HCT116 (cell line): ENCODE results near the gene CTXN3. TPM values are rescaled to one million over a fixed set of nuclear protein-coding genes. Genes with fewer than 3 reads are reported as not detected.

ENCODE experiments used
- ATAC-seq: fragments of 200-7000 bp; cut with Tn5 transposase; 2 replicates; pipeline ENCODE4 v1.9.1; 2020; ENCODE audit warnings: mild to moderate bottlenecking, moderate library complexity
- BruUV-seq: library from RNA; stranded (reverse); fragments of 400-500 nt; replicated peaks from 2 replicates; lab custom pipeline; 2021; lab: Mats Ljungman, UMichigan
- CTCF ChIA-PET: fragments of 300-600 bp; sonication (Branson Sonifier 250); formaldehyde crosslinking; loops from one replicate; lab custom pipeline; 2021; ENCODE audit warnings: antibody characterized with exemption; lab: Charles Lee
- POLR2A ChIA-PET: fragments of 300-600, 350-600 bp; sonication (Branson Sonifier 250); formaldehyde crosslinking; loops from one replicate; lab custom pipeline; 2021; ENCODE audit warnings: antibody characterized with exemption; lab: Charles Lee
- RAD21 ChIA-PET, 2 experiments: fragments of 300-600 bp; sonication (Branson Sonifier 250); formaldehyde crosslinking; loops; one replicate each; lab custom pipeline; 2023; ENCODE audit warnings: low total read pairs in 2 of 2; ENCODE audit not compliant: uncharacterized antibody in 2 of 2, unreplicated experiment in 2 of 2, low non-redundant PET in 1 of 2; lab: Charles Lee
- DNase-seq: peaks from one replicate; pipeline ENCODE4 v3.0.0-alpha.2; 2010; ENCODE audit warnings: low read depth, low spot score
- H2AFZ ChIP-seq: fragments of 200-600 bp; shearing (Covaris generic), sonication (generic); 2 replicates; pipeline ENCODE4 v1.6.1; 2017; ENCODE audit warnings: low read depth, mixed run types, mixed read lengths, antibody characterized with exemption, low read length; ENCODE audit not compliant: poor library complexity, severe bottlenecking
- H3K27ac ChIP-seq: 2 replicates; pipeline ENCODE4 v1.5.1; 2012; ENCODE audit warnings: low read depth, low read length
- H3K27me3 ChIP-seq: fragments of 200-600 bp; sonication (generic); 2 replicates; pipeline ENCODE4 v1.6.1; 2016; ENCODE audit warnings: mixed run types, low read length, mixed read lengths; ENCODE audit not compliant: insufficient read depth
- H3K36me3 ChIP-seq, 2 experiments: fragments of 200-500 bp in 1 of 2; fragments of 200-600 bp in 1 of 2; sonication (Bioruptor generic) in 1 of 2; sonication (generic) in 1 of 2; 2 replicates each; pipeline versions ENCODE4 v1.5.1 to v1.6.1; 2014 to 2016; ENCODE audit warnings: low read length in 2 of 2, inconsistent platforms in 1 of 2, mixed read lengths in 1 of 2, mixed run types in 1 of 2; ENCODE audit not compliant: insufficient read depth in 2 of 2, control insufficient read depth in 1 of 2
- H3K4me1 ChIP-seq, 2 experiments: fragments of 200-600 bp in 1 of 2; sonication (generic) in 1 of 2; 2 replicates each; pipeline versions ENCODE4 v1.5.1 to v1.6.1; 2012 to 2017; ENCODE audit warnings: low read length in 2 of 2, inconsistent platforms in 1 of 2, mild to moderate bottlenecking in 1 of 2, mixed read lengths in 1 of 2, mixed run types in 1 of 2, moderate library complexity in 1 of 2; ENCODE audit not compliant: insufficient read depth in 2 of 2, control insufficient read depth in 1 of 2
- H3K4me2 ChIP-seq: fragments of 200-600 bp; sonication (generic); 2 replicates; pipeline ENCODE4 v1.6.1; 2017; ENCODE audit warnings: mixed run types, low read length, mixed read lengths
- H3K4me3 ChIP-seq, 2 experiments: fragments of 200-600 bp in 1 of 2; sonication (generic) in 1 of 2; replicated peaks in 1 of 2; 2 replicates each; pipeline ENCODE4 v1.5.1; 2011 to 2016; ENCODE audit warnings: low read length in 2 of 2, control low read depth in 1 of 2, low read depth in 1 of 2, mild to moderate bottlenecking in 1 of 2, mixed read lengths in 1 of 2, mixed run types in 1 of 2
- H3K79me2 ChIP-seq: fragments of 200-600 bp; sonication (generic); 2 replicates; pipeline ENCODE4 v1.6.1; 2017; ENCODE audit warnings: mild to moderate bottlenecking, mixed run types, low read length, moderate library complexity, mixed read lengths; ENCODE audit not compliant: insufficient read depth
- H3K9ac ChIP-seq: fragments of 200-600 bp; sonication (generic); 2 replicates; pipeline ENCODE4 v1.6.1; 2016; ENCODE audit warnings: low read length, mixed read lengths
- H3K9me2 ChIP-seq: fragments of 200-600 bp; sonication (generic), shearing (Covaris generic); 2 replicates; pipeline ENCODE4 v1.6.1; 2017; ENCODE audit warnings: mixed run types, mild to moderate bottlenecking, moderate library complexity; ENCODE audit not compliant: insufficient read depth
- H3K9me3 ChIP-seq, 2 experiments: fragments of 200-500 bp in 1 of 2; fragments of 200-600 bp in 1 of 2; sonication (Bioruptor generic) in 1 of 2; sonication (generic) in 1 of 2; 2 replicates each; pipeline ENCODE4 v1.6.1; 2014 to 2017; ENCODE audit warnings: low read length in 2 of 2, mixed read lengths in 2 of 2, inconsistent platforms in 1 of 2, low read depth in 1 of 2, mild to moderate bottlenecking in 1 of 2, mixed run types in 1 of 2, moderate library complexity in 1 of 2; ENCODE audit not compliant: control insufficient read depth in 1 of 2, insufficient read depth in 1 of 2
- H4K20me1 ChIP-seq: fragments of 200-600 bp; sonication (generic), shearing (Covaris generic); 2 replicates; pipeline ENCODE4 v1.6.1; 2017; ENCODE audit warnings: mixed run types, mild to moderate bottlenecking, moderate library complexity; ENCODE audit not compliant: insufficient read depth
- CBX3 ChIP-seq: IDR thresholded peaks from 2 replicates; pipeline ENCODE4 v1.6.1; 2012; ENCODE audit warnings: low read depth
- CEBPB ChIP-seq: IDR thresholded peaks from 2 replicates; pipeline ENCODE4 v1.6.1; 2012; ENCODE audit warnings: low read depth
- CTCF ChIP-seq, 3 experiments: fragments of 200-600 bp in 1 of 3; sonication (generic) in 1 of 3; IDR thresholded peaks in 2 of 3; conservative IDR thresholded peaks in 1 of 3; 2 replicates each; pipeline ENCODE4 v1.5.1; 2012 to 2017; ENCODE audit warnings: low read depth in 2 of 3, low read length in 2 of 3, antibody characterized with exemption in 1 of 3, borderline replicate concordance in 1 of 3, control low read depth in 1 of 3, mild to moderate bottlenecking in 1 of 3, mixed read lengths in 1 of 3, mixed run types in 1 of 3, moderate library complexity in 1 of 3; ENCODE audit not compliant: insufficient read depth in 1 of 3
- EGR1 ChIP-seq: IDR thresholded peaks from 2 replicates; pipeline ENCODE4 v1.6.1; 2012; ENCODE audit warnings: low read depth
- EZH2 ChIP-seq: fragments of 200-600 bp; sonication (generic); IDR thresholded peaks from 2 replicates; pipeline ENCODE4 v1.6.1; 2017; ENCODE audit warnings: antibody characterized with exemption, mixed run types
- EZH2phosphoT487 ChIP-seq: fragments of 200-600 bp; IDR thresholded peaks from 2 replicates; pipeline ENCODE4 v1.6.1; 2018; ENCODE audit warnings: antibody characterized with exemption, borderline replicate concordance
- JUND ChIP-seq: IDR thresholded peaks from 2 replicates; pipeline ENCODE4 v1.6.1; 2012
- POLR2A ChIP-seq: IDR thresholded peaks from 2 replicates; pipeline ENCODE4 v1.7.0; 2011; ENCODE audit warnings: borderline replicate concordance; ENCODE audit not compliant: insufficient read depth, insufficient read length; ENCODE audit errors: extremely low read depth
- POLR2AphosphoS5 ChIP-seq: IDR thresholded peaks from 2 replicates; pipeline ENCODE4 v1.6.1; 2011; ENCODE audit warnings: mild to moderate bottlenecking, low read depth, low read length, moderate library complexity
- RAD21 ChIP-seq: IDR thresholded peaks from 2 replicates; pipeline ENCODE4 v1.6.1; 2012; ENCODE audit warnings: low read depth, mild to moderate bottlenecking
- SIN3A ChIP-seq: IDR thresholded peaks from 2 replicates; pipeline ENCODE4 v1.6.1; 2012; ENCODE audit warnings: low read depth
- SP1 ChIP-seq: IDR thresholded peaks from 2 replicates; pipeline ENCODE4 v1.6.1; 2012; ENCODE audit warnings: low read depth
- TCF7L2 ChIP-seq: IDR thresholded peaks from 2 replicates; pipeline ENCODE4 v1.7.0; 2011; ENCODE audit warnings: borderline replicate concordance, inconsistent platforms; ENCODE audit not compliant: insufficient read depth, insufficient read length; ENCODE audit errors: extremely low read depth
- YY1 ChIP-seq: IDR thresholded peaks from 2 replicates; pipeline ENCODE4 v1.6.1; 2011; ENCODE audit warnings: low read length, low read depth, moderate library complexity, mild to moderate bottlenecking; ENCODE audit not compliant: insufficient replicate concordance; ENCODE audit errors: extremely low read depth
- ZNF274 ChIP-seq: fragments of 200-500 bp; sonication (Bioruptor generic); IDR thresholded peaks from 2 replicates; pipeline ENCODE4 v1.6.1; 2014; ENCODE audit warnings: mild to moderate bottlenecking, low read depth, low read length, inconsistent platforms
- intact Hi-C: fragments of 100-400 bp; cut with micrococcal nuclease; formaldehyde crosslinking; loops from 2 replicates; pipeline ENCODE4 v1.10.0; 2022
- total RNA-seq: library from RNA; stranded (reverse); gene quantifications from one replicate; pipeline ENCODE4 v1.2.1, GENCODE V29; 2021; ENCODE audit not compliant: unreplicated experiment
- TF ChIP-seq, protein P1 (sequence below): IDR thresholded peaks from 2 replicates; pipeline ENCODE4 v1.6.1; 2012
- TF ChIP-seq, protein P2 (sequence below): IDR thresholded peaks from 2 replicates; pipeline ENCODE4 v1.6.1; 2011; ENCODE audit warnings: mild to moderate bottlenecking, low read length, moderate library complexity; ENCODE audit not compliant: insufficient replicate concordance; ENCODE audit errors: extremely low read depth
- TF ChIP-seq, protein P3 (sequence below): IDR thresholded peaks from 2 replicates; pipeline ENCODE4 v1.6.1; 2012; ENCODE audit warnings: low read depth

The CTXN3 gene
- total RNA-seq, 1 experiment from 2014 or later, result not detected

GRCh38 chr5:127643607-127644006, 5.3 kb upstream of the CTXN3 start (continued):
- TF ChIP-seq ZNF274, result no peak
- no peak for TF ChIP-seq YY1
- TF ChIP-seq CEBPB, result no peak

GRCh38 chr5:127645300-127645726, 3.6 kb upstream of the CTXN3 start:
- Histone ChIP-seq H4K20me1 (no peaks in the 10 kb centered on the region), H2AFZ (no peak overlapping the region), H3K9ac (no peak overlapping the region), H3K4me1 (no peaks in the 10 kb centered on the region), H3K4me2 (no peak overlapping the region), H3K27me3 (no peaks in the 10 kb centered on the region), H3K4me3 (no peak overlapping the region), H3K27ac (no peak overlapping the region), H3K9me3 (no peaks in the 10 kb centered on the region), H3K79me2 (no peaks in the 10 kb centered on the region), H3K36me3 (no peaks in the 10 kb centered on the region), H3K9me2 (no peaks in the 10 kb centered on the region)
- ATAC-seq (no peak), DNase-seq (no peak)
- intact Hi-C loops, result no loop called here
- CTCF ChIA-PET, result no interaction called here
- POLR2A ChIA-PET, result no interaction called here
- TF ChIP-seq SP1, result no peak
- TF ChIP-seq POLR2A, result no peak
- no peak for TF ChIP-seq EZH2
- TF ChIP-seq, protein P1, sequence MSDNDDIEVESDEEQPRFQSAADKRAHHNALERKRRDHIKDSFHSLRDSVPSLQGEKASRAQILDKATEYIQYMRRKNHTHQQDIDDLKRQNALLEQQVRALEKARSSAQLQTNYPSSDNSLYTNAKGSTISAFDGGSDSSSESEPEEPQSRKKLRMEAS, result no peak
- TF ChIP-seq, protein P2, sequence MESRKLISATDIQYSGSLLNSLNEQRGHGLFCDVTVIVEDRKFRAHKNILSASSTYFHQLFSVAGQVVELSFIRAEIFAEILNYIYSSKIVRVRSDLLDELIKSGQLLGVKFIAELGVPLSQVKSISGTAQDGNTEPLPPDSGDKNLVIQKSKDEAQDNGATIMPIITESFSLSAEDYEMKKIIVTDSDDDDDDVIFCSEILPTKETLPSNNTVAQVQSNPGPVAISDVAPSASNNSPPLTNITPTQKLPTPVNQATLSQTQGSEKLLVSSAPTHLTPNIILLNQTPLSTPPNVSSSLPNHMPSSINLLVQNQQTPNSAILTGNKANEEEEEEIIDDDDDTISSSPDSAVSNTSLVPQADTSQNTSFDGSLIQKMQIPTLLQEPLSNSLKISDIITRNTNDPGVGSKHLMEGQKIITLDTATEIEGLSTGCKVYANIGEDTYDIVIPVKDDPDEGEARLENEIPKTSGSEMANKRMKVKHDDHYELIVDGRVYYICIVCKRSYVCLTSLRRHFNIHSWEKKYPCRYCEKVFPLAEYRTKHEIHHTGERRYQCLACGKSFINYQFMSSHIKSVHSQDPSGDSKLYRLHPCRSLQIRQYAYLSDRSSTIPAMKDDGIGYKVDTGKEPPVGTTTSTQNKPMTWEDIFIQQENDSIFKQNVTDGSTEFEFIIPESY, result no peak
- no peak for TF ChIP-seq SIN3A
- no peak for TF ChIP-seq JUND
- no peak for TF ChIP-seq POLR2AphosphoS5
- TF ChIP-seq EGR1, result no peak
- no peak for TF ChIP-seq YY1
- TF ChIP-seq RAD21, result no peak
- TF ChIP-seq CTCF (IDR thresholded peaks at IDR 0.05 in 2 of 3, conservative IDR thresholded peaks at IDR 0.05 in 1 of 3; ENCODE audit: borderline replicate concordance in 1 of 3, insufficient read depth in 1 of 3, low read depth in 2 of 3, low read length in 2 of 3), result no peak
- TF ChIP-seq EZH2phosphoT487, result no peak
- no peak for TF ChIP-seq ZNF274
- TF ChIP-seq TCF7L2, result no peak
- TF ChIP-seq, protein P3, sequence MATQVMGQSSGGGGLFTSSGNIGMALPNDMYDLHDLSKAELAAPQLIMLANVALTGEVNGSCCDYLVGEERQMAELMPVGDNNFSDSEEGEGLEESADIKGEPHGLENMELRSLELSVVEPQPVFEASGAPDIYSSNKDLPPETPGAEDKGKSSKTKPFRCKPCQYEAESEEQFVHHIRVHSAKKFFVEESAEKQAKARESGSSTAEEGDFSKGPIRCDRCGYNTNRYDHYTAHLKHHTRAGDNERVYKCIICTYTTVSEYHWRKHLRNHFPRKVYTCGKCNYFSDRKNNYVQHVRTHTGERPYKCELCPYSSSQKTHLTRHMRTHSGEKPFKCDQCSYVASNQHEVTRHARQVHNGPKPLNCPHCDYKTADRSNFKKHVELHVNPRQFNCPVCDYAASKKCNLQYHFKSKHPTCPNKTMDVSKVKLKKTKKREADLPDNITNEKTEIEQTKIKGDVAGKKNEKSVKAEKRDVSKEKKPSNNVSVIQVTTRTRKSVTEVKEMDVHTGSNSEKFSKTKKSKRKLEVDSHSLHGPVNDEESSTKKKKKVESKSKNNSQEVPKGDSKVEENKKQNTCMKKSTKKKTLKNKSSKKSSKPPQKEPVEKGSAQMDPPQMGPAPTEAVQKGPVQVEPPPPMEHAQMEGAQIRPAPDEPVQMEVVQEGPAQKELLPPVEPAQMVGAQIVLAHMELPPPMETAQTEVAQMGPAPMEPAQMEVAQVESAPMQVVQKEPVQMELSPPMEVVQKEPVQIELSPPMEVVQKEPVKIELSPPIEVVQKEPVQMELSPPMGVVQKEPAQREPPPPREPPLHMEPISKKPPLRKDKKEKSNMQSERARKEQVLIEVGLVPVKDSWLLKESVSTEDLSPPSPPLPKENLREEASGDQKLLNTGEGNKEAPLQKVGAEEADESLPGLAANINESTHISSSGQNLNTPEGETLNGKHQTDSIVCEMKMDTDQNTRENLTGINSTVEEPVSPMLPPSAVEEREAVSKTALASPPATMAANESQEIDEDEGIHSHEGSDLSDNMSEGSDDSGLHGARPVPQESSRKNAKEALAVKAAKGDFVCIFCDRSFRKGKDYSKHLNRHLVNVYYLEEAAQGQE, result no peak
- no peak for TF ChIP-seq CBX3
- no TSS peak for BruUV-seq
- RAD21 ChIA-PET, result no interaction called here
